Measurements from ENCODE around the gene TTC33.

The TTC33 gene

DNA sequence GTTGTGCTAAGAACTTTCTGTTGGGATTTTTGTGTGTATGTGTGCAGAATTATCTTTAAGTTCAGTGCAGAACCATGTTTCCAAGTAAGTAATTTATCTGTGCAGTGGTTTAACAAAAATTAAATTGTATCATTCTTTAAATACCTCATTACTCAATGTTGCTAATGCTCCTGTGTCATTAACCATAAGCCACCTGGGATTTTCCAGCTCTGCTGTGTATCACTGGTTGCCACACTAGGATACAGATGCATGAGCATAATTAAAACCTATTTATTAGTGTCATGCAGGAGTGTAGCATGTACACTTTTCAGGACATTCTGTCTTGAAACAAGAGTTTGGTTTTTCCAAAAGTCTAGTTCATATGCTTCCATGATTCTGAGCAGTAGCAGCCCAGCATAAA is 196.5 kb downstream of the TTC33 start:
- no peak for DNase-seq

GRCh38 chr5:40557501-40557900 is 198.3 kb downstream of the TTC33 start:
- DNase-seq = no peak

DNA sequence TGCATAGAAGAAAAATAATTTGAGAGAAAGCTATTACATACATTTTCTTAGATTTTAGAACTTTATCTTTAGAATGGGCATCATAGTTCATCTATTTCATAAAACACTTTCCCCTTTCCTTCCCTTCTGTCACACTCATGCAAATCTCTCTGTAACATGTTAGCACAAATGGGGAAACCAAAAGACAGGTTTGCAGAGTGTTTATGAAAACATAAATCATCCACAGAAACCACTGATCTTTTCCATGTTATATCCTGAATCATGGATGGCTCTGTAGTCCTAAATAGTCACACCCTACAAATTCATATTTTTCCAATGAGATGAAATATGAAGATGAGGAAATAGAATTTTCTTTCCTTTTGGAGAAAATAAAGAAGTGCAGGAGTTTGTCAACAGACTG is 198.9 kb downstream of the TTC33 start:
- DNase-seq = no peak

- no peak for DNase-seq
Observed at GRCh38 chr5:40555886-40556285, 199.9 kb downstream of the TTC33 start.

DNA sequence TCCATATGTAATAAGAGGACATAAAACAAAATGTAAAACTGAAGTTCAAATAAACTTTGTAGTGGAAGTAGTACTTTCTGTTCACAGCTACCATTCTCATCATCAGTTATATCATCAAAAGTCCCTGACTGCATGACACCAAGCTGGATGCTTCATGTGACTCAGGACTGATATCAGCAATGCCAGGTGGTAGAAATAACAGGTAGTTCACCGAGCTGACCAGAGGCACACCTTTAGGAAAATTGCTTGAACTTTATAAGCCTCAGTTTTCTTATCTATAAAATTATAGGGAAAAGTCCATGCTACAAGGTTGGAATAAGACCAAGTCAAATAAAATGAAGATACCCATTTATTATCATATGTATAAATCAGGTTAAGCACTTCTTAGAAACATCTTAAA is 200.9 kb downstream of the TTC33 start:
- no peak for DNase-seq

DNA sequence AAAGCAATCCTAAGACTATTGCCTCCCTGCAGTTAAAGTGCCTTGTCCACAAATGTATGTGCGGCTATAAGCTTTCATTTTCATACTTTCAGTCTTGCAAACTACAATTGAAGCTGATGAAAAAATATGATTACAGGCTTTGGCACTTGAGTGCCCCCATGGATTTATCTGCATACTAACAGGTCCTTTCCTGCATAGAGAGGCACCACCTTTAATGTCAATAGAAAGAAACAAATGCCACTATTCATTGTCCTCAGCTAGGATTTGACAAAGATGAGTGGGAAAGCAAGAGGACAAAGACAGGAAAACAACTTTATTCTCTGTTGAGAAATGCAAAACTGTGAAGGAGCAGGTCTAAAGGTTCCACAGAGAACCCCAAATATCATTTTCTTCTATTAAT is 201.7 kb downstream of the TTC33 start:
- DNase-seq = no peak

DNA sequence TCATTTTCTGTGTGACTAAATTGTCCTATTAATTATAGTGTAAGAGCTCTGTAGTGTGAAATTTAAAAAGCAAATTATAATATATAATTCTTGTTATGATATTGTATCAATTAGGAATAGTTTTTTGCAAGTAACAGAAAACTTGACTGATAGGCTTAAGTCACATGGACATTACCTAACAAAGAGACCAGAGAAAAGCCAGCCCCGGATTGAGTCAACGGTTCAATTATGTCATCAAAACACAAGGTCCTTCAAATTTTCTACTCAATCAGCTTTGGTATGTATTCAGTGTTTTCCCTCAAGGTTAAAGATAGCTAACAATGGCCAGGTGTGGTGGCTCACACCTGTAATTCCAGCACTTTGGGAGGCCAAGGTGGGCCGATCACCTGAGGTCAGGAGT is 202.8 kb downstream of the TTC33 start:
- DNase-seq = no peak

- DNase-seq = no peak
Observed at GRCh38 chr5:40551496-40552491, 204.0 kb downstream of the TTC33 start.

DNA sequence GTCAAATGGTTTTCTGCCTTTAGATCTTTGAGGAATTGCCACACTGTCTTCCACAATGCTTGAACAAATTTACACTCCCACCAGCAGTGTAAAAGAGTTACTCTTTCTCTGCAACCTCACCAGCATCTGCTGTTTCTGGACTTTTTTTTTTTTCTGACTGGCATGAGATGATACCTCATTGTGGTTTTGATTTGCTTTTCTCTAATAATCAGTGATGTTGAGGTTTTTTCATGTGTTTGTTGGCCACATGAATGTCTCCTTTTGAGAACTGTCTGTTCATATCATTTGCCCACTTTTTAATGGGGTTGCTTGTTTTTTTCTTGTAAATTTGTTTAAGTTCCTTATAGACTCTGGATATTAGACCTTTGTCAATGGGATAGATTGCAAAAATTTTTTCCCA is 205.3 kb downstream of the TTC33 start:
- no peak for DNase-seq

DNA sequence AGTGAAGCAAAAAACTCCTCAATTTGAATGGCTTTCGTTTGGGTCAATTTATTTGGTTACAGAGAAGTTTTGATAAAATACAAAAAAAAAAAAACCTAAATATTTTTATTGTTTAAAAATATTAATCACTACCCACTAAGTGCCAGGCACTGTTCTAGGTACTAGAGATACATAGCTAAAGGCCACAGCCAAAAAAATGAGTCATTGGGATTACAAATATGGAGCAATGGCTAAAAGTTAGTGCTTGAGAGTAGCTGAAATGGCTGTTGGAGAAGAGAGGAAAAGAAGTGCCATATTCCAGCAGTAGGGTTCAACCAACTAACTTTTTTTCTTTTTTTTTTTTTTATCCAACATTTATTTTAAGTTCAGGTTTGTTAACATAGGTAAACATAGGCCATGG is 206.1 kb downstream of the TTC33 start:
- DNase-seq = no peak

GRCh38 chr5:40547994-40548575 is 207.7 kb downstream of the TTC33 start:
- DNase-seq = no peak

- no peak for DNase-seq
Observed at GRCh38 chr5:40547557-40547956, 208.2 kb downstream of the TTC33 start.

DNA sequence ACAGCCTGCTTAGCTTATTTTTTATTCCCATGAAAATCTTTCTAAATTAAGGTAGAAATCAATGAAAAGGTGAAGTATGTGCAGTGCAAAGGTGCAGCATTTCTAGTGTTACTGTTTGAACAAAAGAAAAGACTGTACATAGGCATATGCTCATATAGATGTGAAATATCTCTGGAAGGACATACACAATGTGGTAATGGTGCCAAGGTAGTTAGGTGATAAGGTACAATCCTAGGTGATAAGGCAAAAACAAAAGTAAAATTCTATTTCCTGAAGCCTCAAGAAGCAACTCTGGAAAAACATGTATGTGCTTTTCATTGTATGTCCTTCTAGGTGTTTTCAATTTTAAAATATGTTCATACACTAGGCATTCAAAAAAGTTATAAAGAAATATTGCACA is 215.5 kb downstream of the TTC33 start:
- DNase-seq = no peak

GRCh38 chr5:40524677-40525076 is 231.1 kb downstream of the TTC33 start:
- DNase-seq = no peak

GRCh38 chr5:40521925-40522324 is 233.8 kb downstream of the TTC33 start:
- DNase-seq = no peak

DNA sequence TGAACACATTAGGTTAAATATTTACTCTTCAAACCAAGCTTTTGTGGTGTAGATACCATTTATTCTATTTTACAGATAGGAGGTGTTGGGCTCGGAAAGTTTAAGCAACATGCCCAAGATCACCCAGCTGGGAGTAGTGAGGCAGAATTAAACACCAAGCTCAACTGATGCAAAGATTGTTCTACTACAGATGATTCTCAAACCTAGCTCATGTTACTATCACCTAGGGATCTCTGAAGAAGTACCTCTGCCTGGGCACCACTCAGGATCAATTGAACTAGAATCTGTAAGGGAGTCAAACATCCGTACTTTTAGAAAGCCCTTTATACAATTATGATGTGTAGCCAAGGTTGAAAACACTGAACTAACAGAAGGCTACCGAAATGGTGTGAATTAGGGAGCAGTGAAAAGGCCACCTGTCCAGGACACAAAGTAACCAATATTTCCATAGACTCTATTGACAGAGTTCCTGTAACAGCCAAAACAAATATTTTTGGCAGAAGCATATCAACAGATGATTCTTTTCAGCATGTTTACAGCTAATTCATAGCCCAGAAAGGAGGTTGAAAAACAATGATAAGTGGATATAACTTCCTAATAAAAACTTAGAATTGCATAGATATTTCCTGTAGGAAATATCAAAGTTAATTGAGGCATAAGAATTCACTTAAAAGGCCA is 234.5 kb downstream of the TTC33 start:
- no peak for DNase-seq

DNA sequence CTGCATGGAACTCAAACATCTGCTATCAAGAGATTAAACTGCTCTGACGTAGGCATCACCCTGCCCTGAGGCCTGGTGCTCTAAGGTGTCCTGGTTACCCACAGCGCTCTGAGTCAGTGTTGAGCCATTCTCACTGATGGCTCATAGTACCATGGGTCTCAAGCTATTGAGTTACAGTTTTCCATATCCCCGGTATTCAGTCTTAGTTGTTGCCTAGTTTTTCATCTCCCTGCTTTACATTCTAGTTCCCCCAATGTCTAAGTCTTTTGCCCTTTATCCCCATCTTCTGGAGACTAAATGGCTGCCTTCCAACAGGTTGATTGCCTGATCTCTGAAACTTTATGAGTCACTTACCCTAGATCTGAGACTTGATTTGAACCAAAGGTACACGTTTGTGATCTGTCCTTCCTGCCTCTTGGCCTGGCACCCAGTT is 237.3 kb downstream of the TTC33 start:
- DNase-seq = no peak

GRCh38 chr5:40515476-40515875 is 240.3 kb downstream of the TTC33 start:
- DNase-seq = no peak

DNA sequence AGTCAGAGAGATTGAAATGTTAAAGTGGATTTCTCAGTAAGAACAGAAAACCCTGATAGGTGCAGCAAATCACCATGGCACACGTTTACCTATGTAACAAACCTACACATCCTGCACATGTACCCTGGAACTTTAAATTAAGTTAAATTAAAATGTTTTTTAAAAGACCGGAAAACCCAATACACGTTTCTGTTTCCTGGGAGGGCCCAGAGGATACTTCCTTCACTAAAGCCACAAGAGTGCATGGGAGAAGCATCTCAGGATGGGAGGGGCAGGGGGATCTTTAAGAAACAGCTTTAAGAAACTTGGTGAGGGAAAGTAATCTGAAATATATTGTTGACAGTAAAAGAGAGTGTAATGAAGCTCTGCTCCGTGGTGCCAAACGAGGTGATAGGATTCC is 240.8 kb downstream of the TTC33 start:
- DNase-seq = no peak

DNA sequence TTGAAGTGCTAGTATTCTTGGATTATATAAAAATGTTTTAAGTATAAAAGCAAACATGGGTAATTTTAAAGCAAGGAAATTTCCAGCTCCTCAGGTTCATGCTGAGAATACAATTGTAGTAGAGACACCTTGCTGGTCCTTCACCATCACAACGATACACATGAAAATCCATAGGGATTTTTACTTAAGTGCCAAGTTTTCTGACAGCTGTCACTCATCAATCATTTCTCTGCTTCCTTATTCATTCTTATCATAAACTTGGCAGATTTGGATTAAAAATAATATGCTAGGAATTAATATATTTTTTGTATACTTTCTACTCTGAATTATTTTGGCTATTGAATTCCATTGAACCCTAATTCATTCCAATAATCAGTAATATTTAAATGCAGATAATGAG is 244.0 kb downstream of the TTC33 start:
- no peak for DNase-seq

GRCh38 chr5:40507095-40507494 is 248.7 kb downstream of the TTC33 start:
- no peak for DNase-seq

GRCh38 chr5:40505031-40505430 is 250.7 kb downstream of the TTC33 start:
- no peak for DNase-seq

- DNase-seq = no peak
Observed at GRCh38 chr5:40503439-40503838, 252.3 kb downstream of the TTC33 start.

DNA sequence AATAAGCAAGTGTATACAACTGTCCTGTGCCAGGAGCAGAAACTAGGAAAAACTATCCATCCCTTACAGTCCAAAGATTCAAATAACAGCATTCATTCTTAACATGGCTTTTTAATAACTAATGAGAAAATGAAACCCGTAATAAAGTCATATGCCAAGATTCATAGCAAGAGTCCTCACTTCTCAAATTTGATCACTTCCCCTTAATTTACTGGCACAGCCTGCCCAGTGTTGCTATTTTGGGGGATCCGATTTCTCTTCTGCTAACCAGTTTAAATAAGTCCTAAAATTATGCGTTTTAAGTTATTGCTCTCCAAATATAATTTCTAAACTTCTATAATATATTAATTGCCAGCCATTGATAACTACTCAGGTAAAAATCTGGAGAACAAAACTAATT is 253.0 kb downstream of the TTC33 start:
- no peak for DNase-seq
